GM19397 (cell line): ENCODE results near the gene NRROS.
A peak's percentile ranks its signal among the peaks of the same experiment; 100 is the strongest.

Experiments used
- ATAC-seq: cut with Tn5 transposase; IDR thresholded peaks from one replicate; pipeline ENCODE4 v1.9.1; 2021; ENCODE audit warnings: mild to moderate bottlenecking, moderate library complexity; ENCODE audit not compliant: unreplicated experiment

NRROS gene

GRCh38 chr3:196677353-196677752 lies 37.9 kb downstream of the NRROS start:
- no peak for ATAC-seq

GRCh38 chr3:196677931-196678330 lies 38.4 kb downstream of the NRROS start:
- no peak for ATAC-seq

GRCh38 chr3:196684548-196685407 lies 45.3 kb downstream of the NRROS start:
- ATAC-seq = peak; percentile 78

- no peak for ATAC-seq
Observed at GRCh38 chr3:196686436-196686835, 46.9 kb downstream of the NRROS start.

GRCh38 chr3:196688349-196688748 lies 48.9 kb downstream of the NRROS start:
- no peak for ATAC-seq

- ATAC-seq = no peak
Observed at GRCh38 chr3:196689941-196690660, 50.6 kb downstream of the NRROS start.

- ATAC-seq = no peak
Observed at GRCh38 chr3:196691386-196691785, 51.9 kb downstream of the NRROS start.

- no peak for ATAC-seq
Observed at GRCh38 chr3:196694202-196694638, 54.7 kb downstream of the NRROS start.

- ATAC-seq = no peak
Observed at GRCh38 chr3:196694941-196695848, 55.7 kb downstream of the NRROS start.

- ATAC-seq = no peak
Observed at GRCh38 chr3:196695849-196696226, 56.3 kb downstream of the NRROS start.

GRCh38 chr3:196697270-196697669 lies 57.8 kb downstream of the NRROS start:
- no peak for ATAC-seq

- no peak for ATAC-seq
Observed at GRCh38 chr3:196699749-196700148, 60.3 kb downstream of the NRROS start.

- ATAC-seq = no peak
Observed at GRCh38 chr3:196700801-196701200, 61.3 kb downstream of the NRROS start.

GRCh38 chr3:196706327-196706726 lies 66.8 kb downstream of the NRROS start:
- no peak for ATAC-seq

- no peak for ATAC-seq
Observed at GRCh38 chr3:196706731-196707130, 67.2 kb downstream of the NRROS start.

GRCh38 chr3:196707566-196707965 lies 68.1 kb downstream of the NRROS start:
- no peak for ATAC-seq

GRCh38 chr3:196708467-196708866 lies 69.0 kb downstream of the NRROS start:
- no peak for ATAC-seq
